ENCODE measurements around the gene CD74. TPM values are rescaled to one million over a fixed set of nuclear protein-coding genes. Genes with fewer than 3 reads are reported as not detected.

The CD74 gene
- polyA plus RNA-seq, 1 donor from 2014 or later, result not detected

GRCh38 chr5:150374651-150375050 lies 38.1 kb downstream of the CD74 start:
- Histone ChIP-seq H2AFZ (ENCODE audit: low read depth, low read length) (no peak overlapping the region), H3K27ac (ENCODE audit: low read length) (no peak overlapping the region), H3K36me3 (ENCODE audit: insufficient read depth, low read length) (no peaks in the 10 kb centered on the region), H3K4me2 (ENCODE audit: low read length) (no peak overlapping the region), H3K9me3 (ENCODE audit: low read length) (no peaks in the 10 kb centered on the region), H4K20me1 (ENCODE audit: insufficient read depth) (no peaks in the 10 kb centered on the region), H3K4me3 (ENCODE audit: low read length) (no peak overlapping the region), H3K9me2 (ENCODE audit: insufficient read depth, low read length) (no peaks in the 10 kb centered on the region), H3F3A (ENCODE audit: insufficient read depth, low read length, poor library complexity, severe bottlenecking) (no peaks in the 10 kb centered on the region), H3K79me2 (replicated peaks; ENCODE audit: insufficient read depth, low read length) (no peaks in the 10 kb centered on the region), H3K27me3 (ENCODE audit: insufficient read depth, low read depth, low read length) (no peaks in the 10 kb centered on the region), H3K9ac (ENCODE audit: low read length) (no peak overlapping the region)
- TF ChIP-seq, protein P1, sequence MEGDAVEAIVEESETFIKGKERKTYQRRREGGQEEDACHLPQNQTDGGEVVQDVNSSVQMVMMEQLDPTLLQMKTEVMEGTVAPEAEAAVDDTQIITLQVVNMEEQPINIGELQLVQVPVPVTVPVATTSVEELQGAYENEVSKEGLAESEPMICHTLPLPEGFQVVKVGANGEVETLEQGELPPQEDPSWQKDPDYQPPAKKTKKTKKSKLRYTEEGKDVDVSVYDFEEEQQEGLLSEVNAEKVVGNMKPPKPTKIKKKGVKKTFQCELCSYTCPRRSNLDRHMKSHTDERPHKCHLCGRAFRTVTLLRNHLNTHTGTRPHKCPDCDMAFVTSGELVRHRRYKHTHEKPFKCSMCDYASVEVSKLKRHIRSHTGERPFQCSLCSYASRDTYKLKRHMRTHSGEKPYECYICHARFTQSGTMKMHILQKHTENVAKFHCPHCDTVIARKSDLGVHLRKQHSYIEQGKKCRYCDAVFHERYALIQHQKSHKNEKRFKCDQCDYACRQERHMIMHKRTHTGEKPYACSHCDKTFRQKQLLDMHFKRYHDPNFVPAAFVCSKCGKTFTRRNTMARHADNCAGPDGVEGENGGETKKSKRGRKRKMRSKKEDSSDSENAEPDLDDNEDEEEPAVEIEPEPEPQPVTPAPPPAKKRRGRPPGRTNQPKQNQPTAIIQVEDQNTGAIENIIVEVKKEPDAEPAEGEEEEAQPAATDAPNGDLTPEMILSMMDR (IDR thresholded peaks at IDR 0.05; ENCODE audit: poor library complexity, severe bottlenecking), result no peak
- no peak for TF ChIP-seq EP300 (conservative IDR thresholded peaks at IDR 0.05; ENCODE audit: poor library complexity, severe bottlenecking)
- no peak for TF ChIP-seq SMC3 (conservative IDR thresholded peaks at IDR 0.05; ENCODE audit: poor library complexity)
- no peak for TF ChIP-seq RAD21 (conservative IDR thresholded peaks at IDR 0.05)
- no peak for TF ChIP-seq TAF1 (IDR thresholded peaks at IDR 0.05; ENCODE audit: low read depth)
- no peak for TF ChIP-seq MXI1 (conservative IDR thresholded peaks at IDR 0.05; ENCODE audit: poor library complexity, severe bottlenecking)
- TF ChIP-seq EZH2 (IDR thresholded peaks at IDR 0.05; ENCODE audit: borderline replicate concordance, insufficient read depth, low read length, poor library complexity, severe bottlenecking), result no peak
- TF ChIP-seq POLR2AphosphoS5 (IDR thresholded peaks at IDR 0.05), result no peak
- TF ChIP-seq, protein P2, sequence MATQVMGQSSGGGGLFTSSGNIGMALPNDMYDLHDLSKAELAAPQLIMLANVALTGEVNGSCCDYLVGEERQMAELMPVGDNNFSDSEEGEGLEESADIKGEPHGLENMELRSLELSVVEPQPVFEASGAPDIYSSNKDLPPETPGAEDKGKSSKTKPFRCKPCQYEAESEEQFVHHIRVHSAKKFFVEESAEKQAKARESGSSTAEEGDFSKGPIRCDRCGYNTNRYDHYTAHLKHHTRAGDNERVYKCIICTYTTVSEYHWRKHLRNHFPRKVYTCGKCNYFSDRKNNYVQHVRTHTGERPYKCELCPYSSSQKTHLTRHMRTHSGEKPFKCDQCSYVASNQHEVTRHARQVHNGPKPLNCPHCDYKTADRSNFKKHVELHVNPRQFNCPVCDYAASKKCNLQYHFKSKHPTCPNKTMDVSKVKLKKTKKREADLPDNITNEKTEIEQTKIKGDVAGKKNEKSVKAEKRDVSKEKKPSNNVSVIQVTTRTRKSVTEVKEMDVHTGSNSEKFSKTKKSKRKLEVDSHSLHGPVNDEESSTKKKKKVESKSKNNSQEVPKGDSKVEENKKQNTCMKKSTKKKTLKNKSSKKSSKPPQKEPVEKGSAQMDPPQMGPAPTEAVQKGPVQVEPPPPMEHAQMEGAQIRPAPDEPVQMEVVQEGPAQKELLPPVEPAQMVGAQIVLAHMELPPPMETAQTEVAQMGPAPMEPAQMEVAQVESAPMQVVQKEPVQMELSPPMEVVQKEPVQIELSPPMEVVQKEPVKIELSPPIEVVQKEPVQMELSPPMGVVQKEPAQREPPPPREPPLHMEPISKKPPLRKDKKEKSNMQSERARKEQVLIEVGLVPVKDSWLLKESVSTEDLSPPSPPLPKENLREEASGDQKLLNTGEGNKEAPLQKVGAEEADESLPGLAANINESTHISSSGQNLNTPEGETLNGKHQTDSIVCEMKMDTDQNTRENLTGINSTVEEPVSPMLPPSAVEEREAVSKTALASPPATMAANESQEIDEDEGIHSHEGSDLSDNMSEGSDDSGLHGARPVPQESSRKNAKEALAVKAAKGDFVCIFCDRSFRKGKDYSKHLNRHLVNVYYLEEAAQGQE (IDR thresholded peaks at IDR 0.05; ENCODE audit: borderline replicate concordance), result no peak

- TF ChIP-seq MXI1 (conservative IDR thresholded peaks at IDR 0.05; ENCODE audit: poor library complexity, severe bottlenecking) (no peak), POLR2AphosphoS5 (IDR thresholded peaks at IDR 0.05) (no peak), TAF1 (IDR thresholded peaks at IDR 0.05; ENCODE audit: low read depth) (no peak), EP300 (conservative IDR thresholded peaks at IDR 0.05; ENCODE audit: poor library complexity, severe bottlenecking) (no peak), SMC3 (conservative IDR thresholded peaks at IDR 0.05; ENCODE audit: poor library complexity) (no peak), RAD21 (conservative IDR thresholded peaks at IDR 0.05) (no peak), EZH2 (IDR thresholded peaks at IDR 0.05; ENCODE audit: borderline replicate concordance, insufficient read depth, low read length, poor library complexity, severe bottlenecking) (no peak)
- TF ChIP-seq, protein P2 (IDR thresholded peaks at IDR 0.05; ENCODE audit: borderline replicate concordance), result no peak
- TF ChIP-seq, protein P1 (IDR thresholded peaks at IDR 0.05; ENCODE audit: poor library complexity, severe bottlenecking), result no peak
Observed at GRCh38 chr5:150372639-150373038, 40.1 kb downstream of the CD74 start.

More at GRCh38 chr5:150372639-150373038, 40.1 kb downstream of the CD74 start:
- Histone ChIP-seq H3K9ac (ENCODE audit: low read length) (no peak overlapping the region), H3K79me2 (replicated peaks; ENCODE audit: insufficient read depth, low read length) (no peaks in the 10 kb centered on the region), H3K4me2 (ENCODE audit: low read length) (no peak overlapping the region), H3K9me2 (ENCODE audit: insufficient read depth, low read length) (no peaks in the 10 kb centered on the region), H3K36me3 (ENCODE audit: insufficient read depth, low read length) (no peaks in the 10 kb centered on the region), H3K27ac (ENCODE audit: low read length) (no peak overlapping the region), H3K9me3 (ENCODE audit: low read length) (no peaks in the 10 kb centered on the region), H3K27me3 (ENCODE audit: insufficient read depth, low read depth, low read length) (no peaks in the 10 kb centered on the region), H3K4me3 (ENCODE audit: low read length) (no peak overlapping the region), H4K20me1 (ENCODE audit: insufficient read depth) (no peaks in the 10 kb centered on the region), H3F3A (ENCODE audit: insufficient read depth, low read length, poor library complexity, severe bottlenecking) (no peaks in the 10 kb centered on the region), H2AFZ (ENCODE audit: low read depth, low read length) (no peak overlapping the region)

Measured in neural cell (in vitro differentiated cells).